ENCODE measurements around the gene ITFG1.

- TF ChIP-seq TAF1 (IDR thresholded peaks at IDR 0.05; ENCODE audit: low read depth, low read length) (no peak), CTCF (IDR thresholded peaks at IDR 0.05; ENCODE audit: control extremely low read depth in 1 of 3, insufficient read depth in 1 of 3, low read depth in 1 of 3, low read length in 3 of 3) (no peak), POLR2A (IDR thresholded peaks at IDR 0.05; ENCODE audit: control extremely low read depth in 1 of 2, low read depth in 2 of 2, low read length in 2 of 2) (no peak), CREB1 (IDR thresholded peaks at IDR 0.05) (no peak), CHD2 (IDR thresholded peaks at IDR 0.05; ENCODE audit: low read length) (no peak), RAD21 (IDR thresholded peaks at IDR 0.05 in 1 of 2, conservative IDR thresholded peaks at IDR 0.05 in 1 of 2; ENCODE audit: low read depth in 2 of 2, low read length in 2 of 2) (no peak), TBP (IDR thresholded peaks at IDR 0.05; ENCODE audit: low read depth, low read length) (no peak)
Measured at GRCh38 chr16:47488051-47488450, 27.2 kb upstream of the ITFG1 start.

All from H1 (cell line).